Lower leg skin (tissue), 4 donors: Measurements from ENCODE around the gene STK17B. TPM values are rescaled to one million over a fixed set of nuclear protein-coding genes. Genes with fewer than 3 reads are reported as not detected.

ENCODE experiments used
- DNase-seq, 2 donors: peaks; one replicate each; pipeline ENCODE4 v3.0.0-alpha.2; 2019; ENCODE audit warnings: low spot score in 2 of 2
- H3K4me3 ChIP-seq: fragments of 200-600 bp; sonication (generic); 2 replicates; pipeline ENCODE4 v1.5.1; 2017; ENCODE audit warnings: mild to moderate bottlenecking, low read depth; ENCODE audit not compliant: poor library complexity, severe bottlenecking
- POLR2A ChIP-seq, 2 donors: fragments of 450-650 bp; IDR thresholded peaks; one replicate each; pipeline ENCODE4 v1.6.1; 2016 to 2017; ENCODE audit warnings: antibody characterized with exemption in 2 of 2, mild to moderate bottlenecking in 1 of 2, moderate library complexity in 1 of 2
- WGBS, 2 donors: methylation state at CpG; one replicate each; pipeline ENCODE4 v1.1.5; 2018; 5-methylcytosine and 5-hydroxymethylcytosine counted together
- intact Hi-C: fragments of 100-400 bp; cut with DNase I; formaldehyde crosslinking; loops from one replicate; pipeline ENCODE4 v1.15.0; 2023; ENCODE audit warnings: low total_unique reads
- total RNA-seq, 4 donors: library from RNA; depleted of rRNA; stranded (reverse); fragments of >200 nt; gene quantifications; one replicate each; pipeline ENCODE4 v1.1.0, GENCODE V29; 2016
- TF ChIP-seq, protein P1 (sequence below), 3 donors: fragments of 450-650 bp; IDR thresholded peaks; one replicate each; pipeline ENCODE4 v1.5.1; 2016; ENCODE audit warnings: antibody characterized with exemption in 3 of 3, mild to moderate bottlenecking in 3 of 3, moderate library complexity in 2 of 3

STK17B gene
- 10 to 100 TPM; 25.4 to 42.0 (median 35.5) TPM for total RNA-seq

DNA sequence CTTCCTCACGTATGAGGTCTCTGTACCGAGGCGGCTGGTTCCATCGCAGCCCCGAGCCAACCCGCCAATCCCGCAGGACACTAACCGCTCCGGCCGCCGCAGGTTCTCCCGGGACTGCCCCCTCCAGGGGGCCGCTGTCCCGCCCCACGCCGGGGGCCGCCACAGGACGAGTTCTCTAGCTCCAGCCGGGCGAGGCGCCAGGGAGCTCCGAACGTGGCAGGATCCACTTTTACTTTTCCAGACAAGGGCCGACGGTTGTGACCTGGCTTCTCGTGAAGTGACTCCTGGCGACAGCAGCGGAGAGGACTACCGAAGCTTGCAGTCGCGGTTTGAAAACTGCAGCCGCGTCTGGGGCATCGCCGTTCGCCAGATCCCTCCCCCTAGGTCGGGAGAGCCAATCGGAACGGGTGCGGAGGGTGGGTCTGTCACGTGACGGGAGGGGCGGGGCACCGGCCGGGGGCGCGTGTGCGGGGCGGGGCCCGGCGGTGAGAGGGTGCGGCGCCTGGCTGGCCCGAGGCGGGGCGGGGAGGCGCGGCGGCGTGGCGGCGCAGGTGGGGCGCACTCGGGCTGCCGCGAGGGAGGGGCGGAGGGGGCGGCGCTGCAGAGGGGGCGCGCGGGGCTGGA is at the start of gene STK17B:
TSS of gene STK17B (minus strand) at position 331 of the 624 bp plus-strand sequence. CDS start 8,195 bp downstream, outside the sequence.
- WGBS, 2 donors: 0 to 1% methylated on average over 20 to 33 of the region's 72 CpGs
- intact Hi-C loops: no loop called here
- TF ChIP-seq, protein P1, sequence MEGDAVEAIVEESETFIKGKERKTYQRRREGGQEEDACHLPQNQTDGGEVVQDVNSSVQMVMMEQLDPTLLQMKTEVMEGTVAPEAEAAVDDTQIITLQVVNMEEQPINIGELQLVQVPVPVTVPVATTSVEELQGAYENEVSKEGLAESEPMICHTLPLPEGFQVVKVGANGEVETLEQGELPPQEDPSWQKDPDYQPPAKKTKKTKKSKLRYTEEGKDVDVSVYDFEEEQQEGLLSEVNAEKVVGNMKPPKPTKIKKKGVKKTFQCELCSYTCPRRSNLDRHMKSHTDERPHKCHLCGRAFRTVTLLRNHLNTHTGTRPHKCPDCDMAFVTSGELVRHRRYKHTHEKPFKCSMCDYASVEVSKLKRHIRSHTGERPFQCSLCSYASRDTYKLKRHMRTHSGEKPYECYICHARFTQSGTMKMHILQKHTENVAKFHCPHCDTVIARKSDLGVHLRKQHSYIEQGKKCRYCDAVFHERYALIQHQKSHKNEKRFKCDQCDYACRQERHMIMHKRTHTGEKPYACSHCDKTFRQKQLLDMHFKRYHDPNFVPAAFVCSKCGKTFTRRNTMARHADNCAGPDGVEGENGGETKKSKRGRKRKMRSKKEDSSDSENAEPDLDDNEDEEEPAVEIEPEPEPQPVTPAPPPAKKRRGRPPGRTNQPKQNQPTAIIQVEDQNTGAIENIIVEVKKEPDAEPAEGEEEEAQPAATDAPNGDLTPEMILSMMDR (IDR thresholded peaks at IDR 0.05): peak in 1 of 3 donors; percentile 18
- peak in 1 of 2 donors; percentile 87 for TF ChIP-seq POLR2A (IDR thresholded peaks at IDR 0.05)
- H3K4me3 ChIP-seq: peak within 1 kb of the TSS; percentile 100
- DNase-seq: peak; percentile 95 to 99

DNA sequence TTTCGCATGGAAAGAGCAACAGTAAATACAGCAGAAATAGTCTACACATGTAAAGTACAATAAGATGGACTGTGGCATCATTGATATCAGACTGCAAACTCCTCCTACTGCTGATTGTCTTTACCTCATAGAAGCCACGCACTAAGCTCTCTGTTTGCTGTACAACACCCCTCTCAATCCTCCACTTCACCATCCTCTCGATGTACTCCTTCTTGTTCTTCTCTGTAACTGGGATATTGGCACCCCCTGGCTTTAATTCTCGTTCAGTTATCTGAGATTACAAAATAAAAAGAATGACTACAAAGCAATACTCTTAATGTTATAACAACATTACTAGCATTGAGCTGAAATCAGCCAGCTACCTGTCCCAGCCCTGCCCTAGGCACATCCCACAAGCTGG is 49.3 kb upstream of the STK17B start:
- H3K4me3 ChIP-seq: no peak overlapping the region
- DNase-seq: no peak
- WGBS, 2 donors: 83 to 91% methylated on average over 4 of the region's 4 CpGs
- TF ChIP-seq POLR2A (IDR thresholded peaks at IDR 0.05): no peak
- TF ChIP-seq, protein P1 (IDR thresholded peaks at IDR 0.05): no peak
- intact Hi-C loops: no loop called here

DNA sequence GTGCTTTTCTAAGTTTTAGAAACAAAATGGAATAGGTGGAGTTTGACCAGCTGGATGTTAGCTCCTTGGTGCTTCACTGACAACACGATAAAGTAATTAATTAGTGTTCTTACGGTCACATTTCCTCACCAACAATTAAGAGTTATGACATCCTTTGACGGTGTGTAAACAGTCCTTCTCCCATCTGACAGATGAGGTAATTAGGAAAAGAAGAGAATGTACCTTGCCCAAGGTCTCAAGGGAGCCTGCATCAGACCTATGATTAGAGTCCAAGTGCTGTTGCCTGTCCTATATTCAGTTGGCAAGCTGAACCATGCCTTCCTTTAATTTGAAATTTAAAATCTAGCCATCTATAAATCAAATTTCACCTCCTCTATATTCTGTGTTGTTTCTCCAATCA is 48.3 kb upstream of the STK17B start:
- DNase-seq: no peak
- no peak for TF ChIP-seq POLR2A (IDR thresholded peaks at IDR 0.05)
- TF ChIP-seq, protein P1 (IDR thresholded peaks at IDR 0.05): no peak
- intact Hi-C loops: no loop called here
- H3K4me3 ChIP-seq: no peak overlapping the region
- 54 to 59% methylated on average over 3 of the region's 3 CpGs for WGBS, 2 donors

DNA sequence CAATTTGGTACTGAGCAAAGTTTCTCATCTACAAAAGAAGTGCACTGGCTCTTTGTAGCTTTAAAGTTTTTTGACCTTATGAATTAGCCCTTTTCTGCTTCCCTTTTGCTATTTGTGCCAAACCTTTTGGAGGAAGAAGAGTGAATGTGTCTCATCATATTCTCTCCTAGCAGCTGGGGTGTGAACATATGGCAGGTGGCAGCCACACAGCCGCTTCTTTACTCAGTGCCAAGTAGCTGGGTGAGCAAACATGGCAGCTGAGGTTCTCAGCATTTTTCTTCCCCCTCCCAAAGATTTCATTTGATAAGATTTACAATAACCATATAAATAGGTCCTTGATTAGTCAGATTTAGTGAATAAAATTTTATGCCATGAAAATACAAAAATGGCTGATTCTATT is 46.7 kb upstream of the STK17B start:
- 62 to 81% methylated on average over 1 of the region's 1 CpG for WGBS, 2 donors
- DNase-seq: no peak
- TF ChIP-seq, protein P1 (IDR thresholded peaks at IDR 0.05): no peak
- TF ChIP-seq POLR2A (IDR thresholded peaks at IDR 0.05): no peak
- intact Hi-C loops: no loop called here
- no peak overlapping the region for H3K4me3 ChIP-seq

DNA sequence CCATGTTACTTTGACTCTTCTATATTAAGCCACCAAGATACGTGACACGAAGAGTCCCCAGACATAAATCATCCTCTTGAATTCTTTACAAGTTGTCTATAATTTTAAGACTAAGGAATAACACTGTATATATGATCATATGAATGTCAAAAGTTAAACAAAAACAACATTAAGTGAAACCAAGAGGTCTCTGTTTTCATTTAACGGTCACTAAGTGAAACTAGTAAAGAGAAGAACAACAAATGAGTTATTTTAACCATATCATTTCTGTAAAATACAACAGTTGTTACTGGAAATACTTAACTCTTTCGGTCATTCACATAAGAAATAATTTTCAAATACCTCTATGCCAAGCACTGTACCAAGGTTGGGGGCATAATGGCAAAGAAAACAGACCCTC is 45.7 kb upstream of the STK17B start:
- intact Hi-C loops: no loop called here
- no peak for DNase-seq
- no peak overlapping the region for H3K4me3 ChIP-seq
- WGBS, 2 donors: 87% methylated on average over 4 of the region's 4 CpGs
- TF ChIP-seq, protein P1 (IDR thresholded peaks at IDR 0.05): no peak
- no peak for TF ChIP-seq POLR2A (IDR thresholded peaks at IDR 0.05)

DNA sequence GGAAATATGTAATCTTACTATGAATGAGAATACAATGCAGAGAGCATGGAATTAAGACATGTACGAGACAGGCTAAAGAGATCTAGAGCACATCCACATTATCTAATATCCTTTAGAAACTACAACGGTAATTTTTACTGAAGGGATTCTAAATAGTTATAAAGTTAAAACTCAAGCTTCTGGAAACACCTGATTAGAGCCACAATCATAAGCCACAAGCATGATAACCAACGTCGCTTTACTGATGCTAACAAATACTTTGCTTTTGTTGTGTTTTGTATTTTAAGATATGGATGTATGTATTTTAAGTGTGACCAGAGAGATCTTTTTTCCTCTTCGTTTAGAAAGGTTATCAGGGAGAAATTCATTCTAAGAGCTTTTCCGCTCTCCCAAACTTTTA is 44.0 kb upstream of the STK17B start:
- DNase-seq: no peak
- H3K4me3 ChIP-seq: no peak overlapping the region
- TF ChIP-seq POLR2A (IDR thresholded peaks at IDR 0.05): no peak
- TF ChIP-seq, protein P1 (IDR thresholded peaks at IDR 0.05): no peak
- intact Hi-C loops: no loop called here
- whole genome bisulfite sequencing, 2 donors: 93 to 97% methylated on average over 6 of the region's 6 CpGs
